SK-N-MC (cell line): Measurements from ENCODE around the gene MBD3L2B.

Experiments
- EZH2 ChIP-seq: fragments of 200-600 bp; sonication (generic); IDR thresholded peaks from one replicate; pipeline ENCODE4 v1.6.1; 2017; ENCODE audit warnings: antibody characterized with exemption
- POLR2AphosphoS5 ChIP-seq: IDR thresholded peaks from 2 replicates; pipeline ENCODE4 v1.6.1; 2012; ENCODE audit warnings: mild to moderate bottlenecking, low read depth, low read length, borderline replicate concordance

DNA sequence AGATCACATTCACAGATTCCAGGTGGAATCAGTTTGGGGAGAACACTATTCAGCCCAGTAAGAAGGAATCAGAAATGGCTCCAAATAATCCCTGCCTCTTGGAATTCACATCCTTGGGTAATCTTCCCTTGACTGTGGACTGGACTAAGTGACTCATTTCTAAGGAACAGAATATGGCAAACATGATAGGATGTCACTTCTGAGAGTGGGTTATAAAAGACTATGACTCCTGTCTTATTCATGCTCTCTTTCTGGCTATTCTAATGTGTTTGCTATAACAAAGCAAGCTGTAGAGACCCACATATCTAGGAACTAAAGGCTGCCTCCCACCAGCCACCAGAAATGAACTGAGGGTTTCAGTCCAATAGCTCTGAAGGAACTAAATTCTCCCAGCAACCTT, 37.8 kb downstream of the MBD3L2B start:
- TF ChIP-seq POLR2AphosphoS5 (no peak), EZH2 (no peak)
